ENCODE results near the gene DERL3.
A peak's percentile ranks its signal among the peaks of the same experiment; 100 is the strongest.
"Not testable (repeated sequence)": the region's sequence is repeated elsewhere in the genome, so short reads cannot be mapped to it uniquely, and the experiment has no call there.

Gene DERL3

DNA sequence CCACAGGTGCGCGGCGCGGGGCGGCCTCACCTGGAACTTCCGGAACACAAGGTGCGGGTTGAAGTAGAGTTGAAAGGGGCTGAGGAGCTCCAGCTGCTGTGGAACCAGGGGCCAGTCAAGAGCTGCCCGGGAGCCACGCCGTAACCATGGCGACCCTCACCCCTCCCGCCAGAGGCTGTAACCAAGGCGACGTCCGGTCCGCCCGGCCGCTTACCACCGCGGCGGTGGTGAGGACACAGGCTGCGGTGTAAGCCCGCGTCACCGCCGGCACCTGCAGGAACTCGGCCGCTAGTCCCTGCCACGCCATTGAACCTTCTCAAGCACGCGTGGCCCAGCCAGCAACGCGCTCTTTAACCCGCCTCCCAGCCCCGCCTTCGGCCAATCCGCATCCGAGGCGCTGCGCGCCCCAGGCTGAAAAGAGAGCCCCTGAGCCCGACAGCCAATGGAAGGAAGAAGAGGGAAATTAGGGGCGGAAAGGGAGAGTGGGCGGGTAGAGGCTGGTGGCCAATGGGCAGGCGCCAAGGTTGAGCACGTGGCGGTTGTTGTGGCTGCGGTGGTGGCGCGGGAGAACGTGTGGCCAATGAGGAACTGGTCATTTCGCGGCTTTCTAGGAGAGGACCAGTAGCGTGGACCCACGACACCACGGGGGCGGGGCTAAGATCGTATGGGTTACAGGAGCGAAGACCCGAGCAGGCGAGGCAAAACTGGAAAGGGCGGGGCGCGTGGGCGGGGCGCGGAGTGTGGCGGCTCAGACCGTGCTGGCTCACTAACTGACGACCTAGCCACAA lies at the start of gene DERL3:
TSS of gene DERL3 (minus strand) at position 326 of the 788 bp plus-strand sequence. CDS start at position 307, 19 bp downstream.
- peak; percentile 97 for DNase-seq

DNA sequence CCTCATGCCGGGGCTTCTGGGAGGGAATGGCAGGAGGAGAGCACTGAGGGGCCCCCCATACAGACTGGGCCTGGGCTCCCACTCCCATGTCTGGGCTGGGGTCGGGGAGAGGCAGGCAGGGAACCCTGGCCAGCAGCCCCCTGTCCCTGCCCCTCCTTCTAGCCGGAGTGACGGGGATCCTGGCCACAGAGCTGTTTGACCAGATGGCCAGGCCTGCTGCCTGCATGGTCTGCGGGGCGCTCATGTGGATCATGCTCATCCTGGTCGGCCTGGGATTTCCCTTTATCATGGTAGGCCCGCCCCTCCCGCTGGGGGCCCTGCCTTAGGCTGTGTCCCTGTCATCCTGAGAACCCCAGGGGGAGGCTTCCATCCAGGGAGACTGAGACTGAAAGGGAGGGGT lies 45.3 kb upstream of the DERL3 start:
- DNase-seq, result no peak

DNA sequence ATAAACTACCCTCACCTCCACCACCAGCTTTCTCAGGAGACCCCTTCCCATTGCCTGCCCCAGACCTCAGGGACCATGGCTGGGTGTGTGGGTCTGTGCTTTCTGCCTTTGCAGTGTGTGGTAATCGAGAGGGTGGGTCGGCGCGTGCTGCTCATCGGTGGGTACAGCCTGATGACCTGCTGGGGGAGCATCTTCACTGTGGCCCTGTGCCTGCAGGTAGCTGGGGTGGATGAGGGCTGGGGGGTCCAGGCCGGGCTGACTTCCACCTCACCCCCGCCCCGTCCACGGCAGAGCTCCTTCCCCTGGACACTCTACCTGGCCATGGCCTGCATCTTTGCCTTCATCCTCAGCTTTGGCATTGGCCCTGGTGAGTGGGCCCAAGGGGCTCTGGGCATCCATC lies 44.9 kb upstream of the DERL3 start:
- no peak for DNase-seq

DNA sequence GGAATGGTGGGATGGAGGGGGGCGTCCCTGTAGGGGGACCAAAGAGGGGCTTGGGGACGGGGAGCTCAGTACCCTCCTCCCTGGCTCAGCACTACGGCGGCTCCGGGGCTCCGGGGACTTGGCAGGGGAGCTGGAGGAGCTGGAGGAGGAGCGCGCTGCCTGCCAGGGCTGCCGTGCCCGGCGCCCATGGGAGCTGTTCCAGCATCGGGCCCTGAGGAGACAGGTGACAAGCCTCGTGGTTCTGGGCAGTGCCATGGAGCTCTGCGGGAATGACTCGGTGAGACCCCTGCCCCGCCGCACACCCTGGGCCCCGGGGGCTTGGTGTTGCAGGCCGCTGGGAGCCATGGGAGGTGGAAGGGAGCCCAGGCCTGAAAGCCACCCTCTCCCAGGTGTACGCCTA lies 43.6 kb upstream of the DERL3 start:
- DNase-seq, result no peak

DNA sequence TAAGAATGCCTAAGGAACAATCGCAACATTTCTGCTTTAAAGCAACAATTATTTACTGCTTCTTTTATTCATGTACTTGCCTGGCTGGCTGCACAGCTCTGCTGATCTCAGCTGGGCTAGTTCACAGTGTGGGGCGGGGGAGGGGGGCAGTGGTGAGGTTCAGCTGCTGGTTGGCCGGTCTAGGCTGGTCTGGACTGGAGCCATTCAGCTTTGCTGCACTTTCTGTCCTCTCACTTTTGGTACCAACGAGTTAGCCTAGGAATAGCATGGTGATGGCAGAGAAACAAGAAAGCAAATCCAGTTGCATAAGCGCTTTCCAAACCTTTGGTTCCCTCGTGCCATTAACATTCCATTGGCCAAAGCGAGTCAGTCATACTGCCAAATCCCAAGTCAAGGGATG lies 39.4 kb upstream of the DERL3 start:
- DNase-seq, result no peak

DNA sequence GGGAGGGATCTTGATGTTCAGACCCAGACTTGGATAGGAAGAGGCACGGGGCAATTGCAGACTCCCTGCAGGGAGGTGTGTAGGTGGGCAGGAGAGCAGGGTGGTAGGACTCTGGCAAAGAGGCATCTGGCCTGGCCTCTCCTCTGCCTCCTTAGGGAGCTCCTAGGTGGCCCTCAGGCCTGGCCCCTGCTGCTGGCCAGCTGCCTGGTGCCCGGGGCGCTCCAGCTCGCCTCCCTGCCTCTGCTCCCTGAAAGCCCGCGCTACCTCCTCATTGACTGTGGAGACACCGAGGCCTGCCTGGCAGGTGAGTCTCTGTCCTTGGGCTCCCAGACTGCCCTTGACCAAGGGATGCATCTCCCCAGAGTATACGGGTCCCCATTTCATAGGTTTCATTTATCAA lies 38.8 kb upstream of the DERL3 start:
- DNase-seq, result no peak

DNA sequence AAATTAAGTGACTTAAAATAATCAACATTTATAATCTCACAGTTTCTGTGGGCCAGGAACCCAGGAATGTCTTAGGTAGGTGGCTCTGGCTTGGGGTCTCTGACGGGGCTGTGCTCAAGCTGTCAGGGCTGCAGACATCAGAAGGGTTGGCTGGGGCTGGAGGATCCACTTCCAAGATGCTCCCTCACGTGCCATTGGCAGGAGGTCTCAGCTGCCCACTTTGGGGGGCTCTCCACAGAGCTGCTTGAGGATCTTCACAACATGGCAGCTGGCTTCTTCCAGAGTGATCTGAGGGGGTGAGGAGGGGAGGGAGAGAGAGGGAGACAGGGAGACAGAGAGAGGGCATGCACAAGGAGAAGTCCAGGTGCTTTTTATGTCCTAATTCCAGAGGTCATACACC lies 37.0 kb upstream of the DERL3 start:
- DNase-seq, result no peak

DNA sequence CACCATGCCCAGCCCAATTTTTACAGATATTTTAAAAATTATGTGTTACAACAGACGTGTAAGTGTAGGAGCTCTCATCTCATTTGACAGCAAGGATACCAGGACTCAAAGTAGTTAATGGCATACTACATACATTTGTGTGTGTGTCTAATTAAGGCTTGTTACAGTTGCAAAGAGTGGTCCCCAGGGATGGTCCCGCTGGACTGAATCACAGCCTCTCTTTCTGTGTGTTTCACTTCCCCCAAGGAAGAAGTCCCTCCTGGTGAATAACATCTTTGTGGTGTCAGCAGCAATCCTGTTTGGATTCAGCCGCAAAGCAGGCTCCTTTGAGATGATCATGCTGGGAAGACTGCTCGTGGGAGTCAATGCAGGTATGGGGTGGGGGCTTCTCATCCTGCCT lies 36.1 kb upstream of the DERL3 start:
- no peak for DNase-seq

DNA sequence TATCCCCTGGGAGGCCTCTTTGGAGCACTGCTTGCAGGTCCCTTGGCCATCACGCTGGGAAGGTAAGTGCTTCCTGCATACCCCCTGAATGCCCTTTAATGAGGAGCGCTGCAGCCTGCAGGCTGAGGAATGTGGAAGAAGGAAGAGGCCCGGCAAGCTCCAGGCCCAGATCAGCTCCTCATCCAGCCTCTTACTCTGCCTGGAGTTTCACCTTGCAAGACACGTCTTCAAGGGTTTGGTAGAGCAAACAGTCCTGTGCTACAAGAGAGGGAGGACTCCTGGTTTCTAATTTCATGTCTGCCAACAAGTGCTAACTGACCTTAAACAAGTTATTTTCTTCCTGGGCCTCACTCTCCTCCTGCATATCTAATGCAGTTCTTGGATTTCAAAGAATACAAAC lies 29.8 kb upstream of the DERL3 start:
- DNase-seq, result no peak

DNA sequence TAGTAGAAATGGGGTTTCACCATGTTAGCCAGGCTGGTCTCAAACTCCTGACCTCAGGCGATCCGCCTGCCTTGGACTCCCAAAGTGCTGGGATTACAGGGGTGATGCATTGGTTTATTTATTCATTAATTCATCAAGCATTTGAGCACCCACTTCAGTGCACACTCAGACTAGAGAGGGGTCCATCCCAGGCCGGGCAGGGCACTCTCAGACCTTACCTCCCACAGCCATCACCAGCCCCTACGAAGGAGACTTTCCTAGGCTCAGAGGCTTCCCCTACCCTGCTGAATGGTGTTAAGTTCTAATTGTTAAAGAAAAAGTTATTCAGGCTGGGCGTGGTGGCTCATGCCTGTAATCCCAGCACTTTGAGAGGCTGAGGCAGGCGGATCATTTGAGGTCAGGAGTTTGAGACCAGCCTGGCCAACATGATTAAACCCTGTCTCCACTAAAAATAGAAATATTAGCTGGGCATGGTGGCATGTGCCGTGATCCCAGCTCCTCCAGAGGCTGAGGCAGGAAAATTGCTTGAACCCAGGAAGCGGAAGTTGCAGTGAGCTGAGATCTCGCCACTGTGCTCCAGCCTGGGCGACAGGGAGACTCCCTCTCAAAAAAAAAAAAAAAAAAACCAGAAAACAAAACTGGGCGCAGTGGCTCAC lies 25.8 kb upstream of the DERL3 start:
- DNase-seq, result not testable (repeated sequence)

DNA sequence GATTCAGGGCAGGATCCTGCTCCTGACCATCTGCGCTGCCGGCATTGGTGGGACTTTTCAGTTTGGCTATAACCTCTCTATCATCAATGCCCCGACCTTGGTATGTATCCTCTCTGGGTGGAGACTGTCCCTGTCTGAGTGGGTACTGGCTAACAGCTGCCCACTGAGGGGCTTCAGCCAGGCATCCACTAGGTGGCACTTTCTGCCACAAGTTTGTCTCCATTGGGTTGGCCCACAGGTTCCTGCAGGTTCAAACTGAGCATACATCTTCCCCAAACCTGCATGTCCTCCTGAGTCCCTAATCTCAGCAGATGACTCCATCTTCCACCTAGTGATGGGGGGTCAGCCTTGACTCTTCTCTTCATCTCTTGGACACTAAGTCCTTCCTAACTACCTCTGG lies 23.3 kb upstream of the DERL3 start:
- no peak for DNase-seq

DNA sequence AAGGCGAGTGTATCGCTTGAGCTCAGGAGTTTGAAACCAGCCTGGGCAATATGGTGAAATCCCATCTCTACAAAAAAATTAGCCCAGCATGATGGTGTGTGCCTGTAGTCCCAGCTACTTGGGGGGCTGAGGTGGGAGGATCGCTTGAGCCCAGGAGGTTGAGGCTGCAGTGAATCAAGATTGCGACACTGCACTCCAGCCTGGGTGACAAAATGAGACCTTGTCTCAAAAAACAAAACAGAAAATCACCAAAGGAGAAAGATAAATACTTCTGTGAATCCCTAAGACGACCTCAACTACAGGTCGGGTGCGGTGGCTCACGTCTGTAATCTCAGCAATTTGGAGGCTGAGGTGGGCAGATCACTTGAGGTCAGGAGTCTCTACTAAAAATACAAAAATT lies 21.4 kb upstream of the DERL3 start:
- not testable (repeated sequence) for DNase-seq

DNA sequence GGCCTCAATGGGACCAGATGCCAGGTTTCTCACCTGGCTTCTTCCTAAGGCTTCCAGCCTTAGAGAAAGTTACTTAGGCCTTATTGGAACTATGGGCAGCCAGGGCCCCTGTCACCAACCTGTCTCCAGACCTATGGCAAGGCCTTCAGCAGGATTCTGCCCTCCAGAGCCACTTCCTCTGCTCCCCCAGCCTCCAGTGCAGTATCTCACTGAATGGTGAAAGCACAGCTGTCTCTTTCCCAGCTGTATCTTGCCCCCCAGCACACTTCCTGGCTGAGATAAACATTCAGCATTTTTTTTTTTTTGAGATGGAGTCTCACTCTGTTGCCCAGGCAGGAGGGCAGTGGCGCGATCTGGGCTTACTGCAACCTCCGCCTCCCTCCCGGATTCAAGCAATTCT lies 20.4 kb upstream of the DERL3 start:
- no peak for DNase-seq

DNA sequence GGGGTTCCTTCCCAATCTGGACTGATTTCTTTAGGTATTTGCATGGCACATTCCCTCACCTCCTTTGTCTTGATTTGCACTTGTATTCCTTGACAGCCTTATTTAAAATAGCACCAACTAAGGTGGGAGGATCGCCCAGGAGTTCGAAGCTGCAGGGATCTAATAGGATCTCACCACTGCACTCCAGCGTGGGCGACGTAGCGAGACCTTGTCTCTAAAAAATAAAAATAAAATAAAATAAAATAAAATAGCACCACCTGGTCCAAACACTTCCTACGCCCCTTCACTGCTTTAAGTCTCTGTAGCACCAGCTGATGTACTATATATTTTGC lies 19.6 kb upstream of the DERL3 start:
- no peak for DNase-seq

DNA sequence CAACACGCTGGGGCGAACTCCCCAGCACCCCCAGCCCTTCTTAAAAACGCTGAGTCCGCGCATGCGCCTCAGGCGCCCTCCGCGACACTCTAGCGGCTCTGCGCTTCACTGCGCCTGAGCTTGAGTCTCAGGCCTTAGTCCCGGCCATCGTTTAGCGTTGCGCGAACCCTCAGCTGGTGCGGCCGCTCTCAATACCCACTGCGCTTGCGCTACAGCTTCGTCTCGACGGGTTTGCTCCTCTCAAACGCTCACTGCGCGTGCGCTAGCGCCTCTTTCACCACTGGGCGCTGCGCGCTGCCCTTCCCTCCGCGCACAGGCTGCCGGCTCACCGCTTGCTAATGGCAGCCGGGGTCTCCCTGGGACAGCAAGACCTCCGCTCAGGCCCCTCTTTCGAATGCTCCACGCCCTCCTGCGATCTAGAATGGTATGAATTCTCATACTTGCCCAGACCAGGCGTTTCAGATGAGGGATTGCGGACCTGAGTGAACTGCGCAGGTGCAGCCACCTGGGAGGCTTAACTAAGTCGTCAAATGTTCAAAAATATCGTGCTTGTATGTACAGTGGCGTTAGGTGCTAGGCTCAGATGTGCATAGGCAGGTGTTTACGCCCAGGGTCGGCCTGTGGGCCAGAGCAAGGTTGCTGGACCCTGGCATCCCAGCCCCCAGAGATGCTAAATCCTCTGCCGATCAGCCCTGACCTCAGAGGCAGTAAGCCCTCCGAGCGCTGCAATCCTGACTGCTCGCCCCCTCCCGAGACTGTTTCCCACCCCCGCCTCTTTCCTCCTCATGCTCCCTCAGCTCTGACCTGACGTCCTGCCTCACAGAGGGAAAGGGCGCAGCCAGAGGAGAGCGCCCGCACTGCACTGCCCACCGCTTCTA lies 19.0 kb upstream of the DERL3 start, which contains the start of gene SLC2A11:
TSS of gene SLC2A11 (plus strand) at position 270 of the 878 bp plus-strand sequence. CDS start at position 395, 125 bp downstream.
- DNase-seq, result peak; percentile 97

DNA sequence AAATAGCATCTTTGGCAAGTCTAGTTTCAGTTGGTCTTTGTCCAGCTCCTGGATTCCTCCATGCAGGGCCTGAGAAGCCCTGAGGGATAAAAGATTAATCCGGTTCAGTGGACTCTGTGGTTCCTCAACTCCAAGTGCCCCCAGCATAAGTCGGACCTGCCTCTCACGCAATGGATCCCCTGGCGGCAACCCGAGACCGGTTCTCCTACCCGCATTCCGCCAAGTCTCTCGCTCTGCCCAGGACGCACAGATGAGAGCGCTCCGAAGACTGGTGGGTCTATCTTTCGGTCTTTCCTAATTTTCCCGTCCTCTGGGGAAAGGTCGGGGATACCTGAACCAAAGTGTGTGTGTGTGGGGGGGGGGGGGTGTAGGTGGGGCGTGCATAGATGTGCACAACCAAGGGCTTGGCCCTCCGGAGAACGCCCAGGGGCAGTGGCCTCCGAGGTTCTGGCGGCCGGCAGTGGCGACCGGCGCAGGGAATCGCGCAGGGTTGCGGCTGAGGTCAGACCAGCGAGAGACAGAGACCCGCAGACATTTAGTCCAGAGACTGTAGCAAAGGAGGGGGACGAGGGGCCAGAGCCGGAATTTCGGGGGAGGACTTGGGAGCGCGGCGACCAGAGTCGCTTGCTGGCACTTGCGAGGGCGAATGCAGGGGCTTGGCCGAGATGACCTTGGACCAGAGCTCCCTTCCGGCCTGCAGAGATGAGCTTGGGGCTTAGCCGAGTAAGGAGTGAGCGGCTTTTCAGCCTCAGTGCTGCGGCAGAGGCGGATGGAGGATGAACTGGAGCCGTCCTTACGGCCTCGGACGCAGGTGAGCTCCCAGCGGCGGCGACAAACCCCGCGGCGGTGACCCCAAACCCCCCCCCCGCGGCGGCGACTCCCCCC lies 18.2 kb upstream of the DERL3 start:
- no peak for DNase-seq

DNA sequence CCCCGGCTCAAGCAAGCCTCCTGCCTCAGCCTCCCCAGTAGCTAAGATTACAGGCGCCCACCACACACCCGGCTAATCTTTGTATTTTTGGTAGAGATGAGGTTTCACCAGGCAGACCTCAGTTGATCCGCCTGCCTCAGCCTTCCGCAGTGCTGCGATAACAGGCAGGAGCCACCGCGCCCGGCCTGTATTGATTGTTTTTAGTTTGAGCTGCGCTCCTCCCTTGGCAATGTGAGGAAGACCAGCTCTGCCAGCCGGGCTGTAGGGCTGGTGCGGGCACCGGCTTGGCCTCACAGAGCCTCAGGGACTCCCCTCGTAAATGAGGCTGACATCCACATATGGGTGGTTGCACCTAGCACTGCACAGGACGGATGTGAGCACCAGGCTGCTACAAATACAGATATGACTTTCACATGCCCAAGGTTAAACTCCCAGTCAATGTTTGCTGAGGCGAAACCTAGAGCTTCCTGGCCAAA lies 11.4 kb upstream of the DERL3 start:
- no peak for DNase-seq

DNA sequence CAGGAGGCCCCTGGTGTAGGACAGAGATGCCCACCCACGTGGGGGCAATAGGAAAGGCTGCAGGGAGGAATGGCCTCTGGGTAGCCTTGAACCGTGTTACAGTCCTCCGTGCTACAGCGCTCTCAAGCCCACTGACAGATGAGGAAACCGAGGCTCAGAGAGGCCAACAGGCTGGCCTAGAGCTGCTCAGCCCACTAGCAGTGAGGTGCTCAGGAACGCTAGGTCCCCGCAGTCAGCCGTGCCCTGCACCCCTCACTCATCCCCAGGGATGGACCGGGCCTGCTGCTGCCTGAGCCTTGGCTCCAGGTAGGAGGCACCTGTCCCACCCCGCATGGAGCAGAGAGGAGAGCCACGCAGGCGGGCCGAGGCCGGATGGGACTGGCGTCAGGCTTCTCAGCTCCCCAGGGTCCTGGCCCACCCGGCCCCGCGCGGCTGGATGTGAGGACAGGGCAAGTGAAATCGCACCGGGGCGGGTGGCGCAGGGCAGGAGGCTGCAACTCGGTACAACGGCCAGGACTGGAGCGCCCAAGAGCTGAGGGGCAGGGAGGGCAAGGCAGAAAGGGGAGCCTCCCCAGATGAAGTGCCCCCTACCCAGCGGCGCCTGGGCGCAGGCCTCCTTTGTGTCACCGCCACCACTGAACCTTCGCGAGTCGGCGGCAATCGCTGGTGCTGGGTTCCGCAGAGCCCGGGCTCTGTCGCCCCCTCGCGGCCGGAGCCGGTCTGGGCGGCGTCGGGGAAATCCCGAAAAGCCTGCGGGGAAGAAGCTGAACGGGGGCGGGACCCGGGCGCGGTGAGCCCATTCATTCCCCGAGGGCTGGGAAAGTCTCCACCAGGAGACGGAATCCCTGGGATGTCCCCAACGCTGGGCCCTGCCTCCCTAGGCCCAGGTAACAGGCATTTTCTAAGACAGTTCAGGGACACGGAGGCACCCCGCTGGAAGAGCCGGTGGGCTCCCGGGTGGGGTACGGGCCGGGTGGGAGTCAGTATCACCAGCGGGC lies 10.5 kb upstream of the DERL3 start:
- DNase-seq, result peak; percentile 89

DNA sequence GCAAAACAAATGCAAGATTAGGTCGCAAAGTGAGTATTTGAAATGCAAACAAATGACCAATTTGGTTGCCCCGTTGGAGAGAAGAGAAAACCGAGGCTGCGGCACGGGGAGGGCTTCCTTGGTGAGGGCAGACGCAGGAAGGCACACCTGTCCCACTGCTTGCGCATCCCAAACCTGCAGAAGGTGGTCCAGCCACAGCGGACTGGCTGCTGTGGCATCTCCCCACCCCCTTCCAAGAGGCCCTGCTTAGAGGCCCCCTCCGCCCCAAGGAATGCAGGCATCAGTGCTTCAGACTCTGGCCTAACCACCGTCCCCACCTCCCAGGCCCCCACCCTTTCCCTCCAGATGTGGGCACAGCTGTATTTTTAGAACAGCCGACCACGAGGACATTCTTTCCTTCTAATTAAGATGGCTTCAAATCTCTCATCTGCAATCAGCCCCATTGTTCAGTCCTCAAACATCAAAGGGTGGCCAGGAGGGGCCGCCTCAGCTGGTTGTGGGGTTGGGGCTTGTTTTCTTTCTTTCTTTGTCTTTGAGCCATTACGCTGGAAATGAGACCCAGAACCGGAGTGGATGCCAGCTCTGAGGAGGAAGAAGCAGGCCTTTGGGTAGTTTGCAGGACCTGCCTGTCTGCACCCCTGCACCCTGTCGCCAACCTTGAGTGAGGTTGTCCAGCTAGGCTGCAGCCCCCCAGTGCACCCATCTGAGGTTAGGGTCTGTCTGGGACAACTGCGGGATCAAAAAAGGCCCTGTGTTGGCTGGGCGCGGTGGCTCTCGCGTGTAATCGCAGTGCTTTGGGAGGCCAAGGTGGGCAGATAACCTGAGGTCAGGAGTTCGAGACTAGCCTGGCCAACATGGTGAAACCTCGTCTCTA lies 9.4 kb upstream of the DERL3 start:
- no peak for DNase-seq

DNA sequence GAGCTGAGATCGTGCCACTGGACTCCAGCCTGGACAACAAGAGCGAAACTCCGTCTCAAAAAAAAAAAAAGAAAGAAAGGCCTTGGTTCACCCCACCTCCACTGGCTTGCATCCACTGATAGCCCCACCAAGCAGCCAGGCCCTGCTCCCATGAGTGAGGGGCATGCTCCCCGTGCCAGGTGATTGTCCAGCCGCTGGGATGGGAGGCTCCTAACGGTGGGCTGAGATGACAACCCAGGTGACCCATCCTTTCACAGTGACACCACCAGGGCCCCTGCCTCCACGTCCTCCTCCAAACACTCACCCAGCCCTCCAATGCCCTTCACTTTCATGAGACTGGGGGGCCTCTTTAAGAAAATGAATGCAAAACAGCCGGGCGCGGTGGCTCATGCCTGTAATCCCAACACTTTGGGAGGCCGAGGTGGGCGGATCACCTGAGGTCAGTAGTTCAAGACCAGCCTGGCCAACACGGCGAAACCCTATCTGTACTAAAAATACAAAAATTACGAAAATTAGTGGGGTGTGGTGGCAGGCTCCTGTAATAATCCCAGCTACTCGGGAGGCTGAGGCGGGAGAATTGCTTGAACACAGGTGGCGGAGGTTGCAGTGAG lies 8.6 kb upstream of the DERL3 start:
- no peak for DNase-seq
